ENCODE measurements around the gene CCDC177.
A peak's percentile ranks its signal among the peaks of the same experiment; 100 is the strongest.
"Not testable (repeated sequence)": the region's sequence is repeated elsewhere in the genome, so short reads cannot be mapped to it uniquely, and the experiment has no call there.

CCDC177 gene

GRCh38 chr14:69599431-69599830 is 24.8 kb upstream of the CCDC177 start:
- DNase-seq: not testable (repeated sequence)

- DNase-seq: no peak
These were observed 20.7 kb upstream of the CCDC177 start for GRCh38 chr14:69595336-69595735.

- DNase-seq: no peak
These were observed 20.2 kb upstream of the CCDC177 start for GRCh38 chr14:69594846-69595245.

- no peak for DNase-seq
These were observed 18.5 kb upstream of the CCDC177 start for GRCh38 chr14:69593018-69593677.

- DNase-seq: no peak
These were observed 16.6 kb upstream of the CCDC177 start for GRCh38 chr14:69591317-69591716.

- DNase-seq: no peak
These were observed 12.7 kb upstream of the CCDC177 start for GRCh38 chr14:69587389-69587788.

- no peak for DNase-seq
These were observed 11.7 kb upstream of the CCDC177 start for GRCh38 chr14:69586404-69586803.

- no peak for DNase-seq
These were observed 9.7 kb upstream of the CCDC177 start for GRCh38 chr14:69584389-69584788.

- DNase-seq: no peak
These were observed 8.2 kb upstream of the CCDC177 start for GRCh38 chr14:69582829-69583228.

- no peak for DNase-seq
These were observed 7.5 kb upstream of the CCDC177 start for GRCh38 chr14:69582212-69582611.

GRCh38 chr14:69581316-69581935 is 6.8 kb upstream of the CCDC177 start:
- no peak for DNase-seq

GRCh38 chr14:69580009-69580577 is 5.4 kb upstream of the CCDC177 start:
- DNase-seq: no peak

- DNase-seq: no peak
These were observed 4.8 kb upstream of the CCDC177 start for GRCh38 chr14:69579476-69579875.

GRCh38 chr14:69574954-69575295 is 254 bp upstream of the CCDC177 start:
- DNase-seq: no peak

- DNase-seq: no peak
These were observed 824 bp downstream of the CCDC177 start for GRCh38 chr14:69573831-69574262.

- DNase-seq: peak; percentile 8
These were observed 1.4 kb downstream of the CCDC177 start for GRCh38 chr14:69573205-69573830.

GRCh38 chr14:69572841-69573135 is 1.9 kb downstream of the CCDC177 start:
- no peak for DNase-seq

GRCh38 chr14:69572030-69572840 is 2.4 kb downstream of the CCDC177 start:
- DNase-seq: no peak

GRCh38 chr14:69571449-69572029 is 3.1 kb downstream of the CCDC177 start:
- DNase-seq: no peak

GRCh38 chr14:69570836-69571330 is 3.8 kb downstream of the CCDC177 start:
- no peak for DNase-seq

GRCh38 chr14:69569859-69570258 is 4.8 kb downstream of the CCDC177 start:
- DNase-seq: no peak

- DNase-seq: no peak
These were observed 7.1 kb downstream of the CCDC177 start for GRCh38 chr14:69567563-69567962.

GRCh38 chr14:69561893-69562292 is 12.8 kb downstream of the CCDC177 start:
- no peak for DNase-seq
